HUES48 (cell line): ENCODE data around the gene FOXF1.

Experiments used
- H3K27ac ChIP-seq: one replicate; pipeline ENCODE4 v1.7.0; 2013; ENCODE audit warnings: low read depth, low read length, inconsistent platforms
- H3K27me3 ChIP-seq: 2 replicates; pipeline ENCODE4 v1.6.1; 2013; ENCODE audit warnings: mild to moderate bottlenecking, low read length; ENCODE audit not compliant: control insufficient read depth, insufficient read depth
- H3K36me3 ChIP-seq: 2 replicates; pipeline ENCODE4 v1.6.1; 2013; ENCODE audit warnings: low read length; ENCODE audit not compliant: control insufficient read depth, insufficient read depth
- H3K4me1 ChIP-seq: 2 replicates; pipeline ENCODE4 v1.6.1; 2013; ENCODE audit warnings: mild to moderate bottlenecking, low read length; ENCODE audit not compliant: control insufficient read depth, insufficient read depth
- H3K4me3 ChIP-seq: 2 replicates; pipeline ENCODE4 v1.5.1; 2013; ENCODE audit warnings: mild to moderate bottlenecking, low read depth, low read length
- H3K9ac ChIP-seq: 2 replicates; pipeline ENCODE4 v1.6.1; 2013; ENCODE audit warnings: mild to moderate bottlenecking, low read depth, low read length, moderate library complexity
- H3K9me3 ChIP-seq: 2 replicates; pipeline ENCODE4 v1.6.1; 2013; ENCODE audit warnings: low read length; ENCODE audit not compliant: control insufficient read depth, insufficient read depth

FOXF1 gene

DNA sequence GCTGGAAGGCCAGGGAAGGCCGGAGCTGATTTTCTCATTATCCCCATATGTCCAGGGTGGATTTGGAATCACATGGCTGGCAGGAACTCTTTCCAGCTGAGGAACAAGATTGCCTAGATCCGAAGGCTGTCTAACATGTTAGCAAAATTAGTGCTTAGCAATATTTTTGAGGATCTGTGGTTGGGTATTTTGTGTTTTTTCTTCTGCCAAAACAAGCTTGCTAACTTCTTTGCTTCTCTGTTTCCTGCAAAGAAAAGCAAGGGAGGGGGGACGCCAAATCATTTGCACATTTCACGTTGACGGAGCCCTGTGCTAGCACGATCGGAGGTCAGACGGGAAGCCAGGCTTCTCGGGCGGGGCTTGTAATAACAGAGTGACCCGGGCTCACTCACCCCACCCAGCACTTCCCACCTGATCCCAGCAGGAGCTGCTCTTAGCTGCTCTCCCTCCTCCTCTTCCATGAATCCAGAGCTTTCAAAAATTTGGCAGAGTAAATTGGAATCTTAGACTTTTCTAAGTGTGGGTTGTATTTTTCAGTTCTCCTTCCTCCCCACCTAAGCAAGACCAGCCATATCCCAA lies 33.3 kb upstream of the FOXF1 start:
- H3K27me3 ChIP-seq: peaks cover 5% of the 10 kb centered on the region; the same call in 1 of the 2 replicates
- no peak overlapping the region for H3K4me3 ChIP-seq
- H3K9ac ChIP-seq: no peak overlapping the region
- H3K4me1 ChIP-seq: no peaks in the 10 kb centered on the region
- H3K27ac ChIP-seq: no peak overlapping the region
- H3K9me3 ChIP-seq: no peaks in the 10 kb centered on the region
- H3K36me3 ChIP-seq: no peaks in the 10 kb centered on the region

GRCh38 chr16:86477642-86478041 lies 32.7 kb upstream of the FOXF1 start:
- Histone ChIP-seq H3K9ac (no peak overlapping the region), H3K4me3 (no peak overlapping the region), H3K27ac (no peak overlapping the region), H3K4me1 (no peaks in the 10 kb centered on the region), H3K9me3 (no peaks in the 10 kb centered on the region), H3K27me3 (peaks cover 5% of the 10 kb centered on the region; the same call in 1 of the 2 replicates), H3K36me3 (no peaks in the 10 kb centered on the region)

DNA sequence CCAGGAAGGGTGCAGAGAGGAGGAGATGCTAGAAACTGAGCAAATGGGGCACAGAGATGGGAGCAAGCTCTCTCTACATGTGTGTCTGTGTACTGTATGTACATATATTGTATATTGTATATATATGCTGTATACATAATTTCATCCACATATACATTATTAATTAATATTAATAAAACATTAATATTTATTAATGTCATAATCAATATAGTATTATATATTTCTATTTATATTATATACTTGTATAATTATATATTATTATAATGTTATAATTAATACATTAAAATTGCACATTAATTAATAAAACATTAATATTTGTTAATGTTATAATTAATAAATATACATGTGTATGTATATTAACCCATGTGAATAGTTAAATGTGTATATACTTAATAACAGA lies 31.5 kb upstream of the FOXF1 start:
- Histone ChIP-seq H3K9me3 (no peaks in the 10 kb centered on the region), H3K9ac (no peak overlapping the region), H3K4me3 (no peak overlapping the region), H3K4me1 (no peaks in the 10 kb centered on the region), H3K36me3 (no peaks in the 10 kb centered on the region), H3K27ac (no peak overlapping the region), H3K27me3 (peaks cover 5% of the 10 kb centered on the region; the same call in 1 of the 2 replicates)

DNA sequence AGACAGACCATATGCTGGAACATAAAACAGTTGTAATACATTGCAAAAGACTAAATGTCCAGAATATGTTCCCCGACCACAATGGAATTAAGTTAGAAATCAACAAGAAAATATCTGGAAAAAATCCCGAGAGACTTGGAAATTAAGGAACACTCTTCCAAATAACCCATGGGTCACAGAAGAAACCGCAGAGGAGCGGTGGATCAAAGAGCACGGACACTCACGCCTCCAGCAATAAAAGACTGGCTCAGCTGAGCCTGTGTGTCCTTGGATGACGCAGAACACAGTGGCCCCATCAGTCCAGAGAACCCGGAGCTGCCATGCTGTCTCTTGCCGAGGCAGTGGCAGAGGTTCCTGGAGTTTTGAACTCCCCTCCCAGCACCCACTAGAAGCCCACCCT lies 30.9 kb upstream of the FOXF1 start:
- Histone ChIP-seq H3K4me3 (no peak overlapping the region), H3K36me3 (no peaks in the 10 kb centered on the region), H3K4me1 (no peaks in the 10 kb centered on the region), H3K27me3 (peaks cover 6% of the 10 kb centered on the region; the same call in 1 of the 2 replicates), H3K9ac (no peak overlapping the region), H3K9me3 (no peaks in the 10 kb centered on the region), H3K27ac (no peak overlapping the region)

DNA sequence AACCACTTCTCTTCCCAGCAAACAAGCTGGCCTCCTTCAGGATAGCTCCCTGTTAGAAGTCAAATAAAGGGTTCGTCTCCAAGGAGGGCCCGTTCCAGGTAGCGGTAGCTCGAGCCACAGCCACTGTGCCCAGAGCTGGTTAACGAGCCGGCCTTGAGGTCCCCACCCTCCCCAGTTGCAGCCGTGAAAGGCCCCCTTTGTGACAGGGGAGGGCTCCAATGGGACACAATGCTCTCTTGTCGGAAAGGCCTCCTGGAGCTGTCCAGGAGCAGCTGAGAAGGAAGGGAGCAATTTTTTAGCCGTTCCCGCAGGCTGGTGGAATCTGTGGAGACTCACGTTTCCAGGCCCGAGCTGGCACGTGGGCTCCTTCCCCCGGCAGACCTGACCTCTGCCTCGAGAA lies 29.9 kb upstream of the FOXF1 start:
- no peaks in the 10 kb centered on the region for H3K9me3 ChIP-seq
- H3K9ac ChIP-seq: no peak overlapping the region
- no peak overlapping the region for H3K27ac ChIP-seq
- H3K4me1 ChIP-seq: no peaks in the 10 kb centered on the region
- no peaks in the 10 kb centered on the region for H3K36me3 ChIP-seq
- H3K27me3 ChIP-seq: peaks cover 13% of the 10 kb centered on the region; the same call in 1 of the 2 replicates
- no peak overlapping the region for H3K4me3 ChIP-seq

GRCh38 chr16:86481607-86482006 lies 28.7 kb upstream of the FOXF1 start:
- H3K9ac ChIP-seq: no peak overlapping the region
- H3K4me3 ChIP-seq: no peak overlapping the region
- no peak overlapping the region for H3K27ac ChIP-seq
- H3K4me1 ChIP-seq: no peaks in the 10 kb centered on the region
- H3K27me3 ChIP-seq: peaks cover 13% of the 10 kb centered on the region; the same call in 1 of the 2 replicates
- no peaks in the 10 kb centered on the region for H3K9me3 ChIP-seq
- H3K36me3 ChIP-seq: no peaks in the 10 kb centered on the region

- Histone ChIP-seq H3K4me1 (no peaks in the 10 kb centered on the region), H3K27ac (no peak overlapping the region), H3K27me3 (peaks cover 24% of the 10 kb centered on the region), H3K36me3 (no peaks in the 10 kb centered on the region), H3K4me3 (no peak overlapping the region), H3K9me3 (no peaks in the 10 kb centered on the region), H3K9ac (no peak overlapping the region)
Observed at GRCh38 chr16:86484240-86484639, 26.1 kb upstream of the FOXF1 start.

DNA sequence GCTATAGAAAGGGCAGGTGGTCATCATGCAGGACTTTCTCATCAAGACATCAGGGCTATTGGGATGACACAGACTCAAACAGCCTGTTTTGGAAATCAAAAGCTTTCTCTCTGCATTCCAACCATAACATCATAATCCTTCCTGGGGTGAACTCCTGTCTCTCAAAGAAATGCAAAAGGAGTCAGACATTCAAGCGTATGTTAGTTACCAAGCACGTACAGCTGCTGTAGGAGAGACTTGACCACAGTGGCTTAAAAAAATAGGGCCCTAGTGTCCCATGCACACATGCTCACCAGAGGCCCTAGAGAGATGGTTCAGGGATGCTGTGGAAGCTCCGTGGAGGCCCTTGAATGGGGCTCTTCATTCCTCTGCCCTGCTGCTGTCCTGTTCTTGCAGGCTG lies 24.6 kb upstream of the FOXF1 start:
- Histone ChIP-seq H3K4me1 (no peaks in the 10 kb centered on the region), H3K27ac (no peak overlapping the region), H3K4me3 (no peak overlapping the region), H3K9me3 (no peaks in the 10 kb centered on the region), H3K36me3 (no peaks in the 10 kb centered on the region), H3K9ac (no peak overlapping the region), H3K27me3 (peaks cover 39% of the 10 kb centered on the region)

- no peak overlapping the region for H3K27ac ChIP-seq
- H3K9me3 ChIP-seq: no peaks in the 10 kb centered on the region
- H3K27me3 ChIP-seq: peaks cover 84% of the 10 kb centered on the region
- no peaks in the 10 kb centered on the region for H3K36me3 ChIP-seq
- H3K9ac ChIP-seq: no peak overlapping the region
- H3K4me3 ChIP-seq: no peak overlapping the region
- H3K4me1 ChIP-seq: peaks cover 16% of the 10 kb centered on the region
Observed at GRCh38 chr16:86490859-86491639, 19.3 kb upstream of the FOXF1 start.

- Histone ChIP-seq H3K4me3 (no peak overlapping the region), H3K27me3 (peaks cover 90% of the 10 kb centered on the region), H3K36me3 (no peaks in the 10 kb centered on the region), H3K4me1 (peaks cover 17% of the 10 kb centered on the region), H3K9ac (no peak overlapping the region), H3K9me3 (no peaks in the 10 kb centered on the region), H3K27ac (no peak overlapping the region)
Observed at GRCh38 chr16:86491640-86492023, 18.7 kb upstream of the FOXF1 start.

- Histone ChIP-seq H3K9me3 (no peaks in the 10 kb centered on the region), H3K27ac (no peak overlapping the region), H3K4me1 (peaks cover 17% of the 10 kb centered on the region), H3K36me3 (no peaks in the 10 kb centered on the region), H3K27me3 (peaks cover 95% of the 10 kb centered on the region), H3K9ac (no peak overlapping the region), H3K4me3 (no peak overlapping the region)
Observed at GRCh38 chr16:86492267-86492960, 17.9 kb upstream of the FOXF1 start.
